Measurements from ENCODE around the gene ABLIM2. TPM values are rescaled to one million over a fixed set of nuclear protein-coding genes. Genes with fewer than 3 reads are reported as not detected.

Gene ABLIM2
- total and polyA plus RNA-seq, 2 of the 8 experiments (the other 6 are each of a cell fraction or from before 2014, with no cell fraction given) = 2.8 to 3.0 TPM

DNA sequence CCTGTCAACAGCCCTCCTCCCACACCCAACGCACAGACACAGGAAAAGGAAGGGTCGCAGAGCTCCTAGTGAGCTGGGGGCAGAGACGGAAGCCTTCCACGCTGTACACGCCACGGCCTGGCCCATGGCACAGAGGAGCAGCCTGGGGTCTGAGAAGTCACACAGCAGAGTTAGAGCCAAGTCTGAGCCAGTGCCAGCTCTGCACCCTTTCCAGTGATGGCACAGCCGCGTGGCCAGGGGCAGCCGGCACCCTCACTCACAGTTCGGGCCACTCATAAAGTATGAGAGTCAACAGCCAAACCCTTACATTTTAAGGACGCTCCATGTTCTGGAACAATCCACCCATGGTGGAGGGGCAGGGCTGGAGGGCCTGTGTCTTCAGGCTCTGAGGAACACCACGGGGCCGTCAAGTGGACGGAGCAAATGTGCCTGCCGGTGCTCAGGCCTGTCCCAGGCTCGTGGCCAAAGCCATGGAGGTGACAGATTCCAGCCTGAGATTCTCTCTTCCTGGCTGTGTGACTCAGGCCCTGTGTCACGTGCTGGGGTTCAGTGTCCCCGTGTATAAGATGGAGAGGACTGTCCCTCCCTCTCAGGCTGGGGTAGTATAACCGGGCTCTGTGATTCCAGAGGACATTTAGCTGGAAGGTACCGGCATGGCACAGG is 91.2 kb downstream of the ABLIM2 start:
- H3K79me1 ChIP-seq (ENCODE audit: low read depth, low read length) = no peaks in the 10 kb centered on the region
- no peak overlapping the region for H3K14ac ChIP-seq (ENCODE audit: insufficient read length)
- H3K4ac ChIP-seq (replicated peaks; ENCODE audit: insufficient read length, low read depth, low read length) = no peak overlapping the region
- no peaks in the 10 kb centered on the region; a peak in 1 of 7 replicates for H3K27me3 ChIP-seq (replicated peaks in 1 of 4; ENCODE audit: control insufficient read depth in 3 of 4, extremely low read depth in 1 of 4, insufficient read depth in 3 of 4, low read length in 3 of 4)
- H2AK5ac ChIP-seq (ENCODE audit: low read depth, low read length) = peak overlapping the region; percentile 65; the same call in 1 of the 2 replicates
- H3K36me3 ChIP-seq (ENCODE audit: control insufficient read depth in 2 of 4, insufficient read depth in 4 of 4, low read length in 3 of 4) = no peaks in the 10 kb centered on the region; a peak in 1 of 8 replicates
- FAIRE-seq (no peak), DNase-seq (ENCODE audit: low read depth in 1 of 2, low spot score in 2 of 2) (no peak)
- H3K79me2 ChIP-seq (ENCODE audit: control insufficient read depth in 1 of 2, insufficient read depth in 2 of 2, low read length in 2 of 2) = no peaks in the 10 kb centered on the region
- no peak overlapping the region for H3K4me3 ChIP-seq (ENCODE audit: extremely low read depth in 1 of 4, insufficient read depth in 2 of 4, low read depth in 3 of 4, low read length in 4 of 4)
- H4K20me1 ChIP-seq (replicated peaks in 1 of 2; ENCODE audit: control insufficient read depth in 1 of 2, insufficient read depth in 2 of 2, low read length in 2 of 2) = peaks cover 0 to 5% of the 10 kb centered on the region in 2 experiments
- H4K8ac ChIP-seq (ENCODE audit: extremely low read depth, insufficient read depth, low read length) = no peak overlapping the region
- TF ChIP-seq, protein P1, sequence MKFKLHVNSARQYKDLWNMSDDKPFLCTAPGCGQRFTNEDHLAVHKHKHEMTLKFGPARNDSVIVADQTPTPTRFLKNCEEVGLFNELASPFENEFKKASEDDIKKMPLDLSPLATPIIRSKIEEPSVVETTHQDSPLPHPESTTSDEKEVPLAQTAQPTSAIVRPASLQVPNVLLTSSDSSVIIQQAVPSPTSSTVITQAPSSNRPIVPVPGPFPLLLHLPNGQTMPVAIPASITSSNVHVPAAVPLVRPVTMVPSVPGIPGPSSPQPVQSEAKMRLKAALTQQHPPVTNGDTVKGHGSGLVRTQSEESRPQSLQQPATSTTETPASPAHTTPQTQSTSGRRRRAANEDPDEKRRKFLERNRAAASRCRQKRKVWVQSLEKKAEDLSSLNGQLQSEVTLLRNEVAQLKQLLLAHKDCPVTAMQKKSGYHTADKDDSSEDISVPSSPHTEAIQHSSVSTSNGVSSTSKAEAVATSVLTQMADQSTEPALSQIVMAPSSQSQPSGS (IDR thresholded peaks at IDR 0.05; ENCODE audit: low read length) = no peak
- TF ChIP-seq RNF2 (IDR thresholded peaks at IDR 0.05; ENCODE audit: borderline replicate concordance, low read depth, low read length, missing control alignments, poor library complexity, severe bottlenecking) (no peak), USF2 (IDR thresholded peaks at IDR 0.05; ENCODE audit: low read length) (no peak), BACH1 (IDR thresholded peaks at IDR 0.05; ENCODE audit: low read length) (no peak), SIX5 (IDR thresholded peaks at IDR 0.05; ENCODE audit: low read depth, low read length) (no peak)
- no peak overlapping the region for H3K27ac ChIP-seq (ENCODE audit: low read depth, low read length)
- peaks cover 7% of the 10 kb centered on the region for H3K23me2 ChIP-seq (ENCODE audit: low read depth, low read length)
- 92% methylated on average over 20 of the region's 20 CpGs; no CpG with 5 or more reads in 1 of the 2 experiments for WGBS, 2 experiments (ENCODE audit: extremely low coverage in 1 of 2, insufficient coverage in 1 of 2, insufficient read length in 1 of 2, insufficient replicate concordance in 2 of 2, low coverage in 1 of 2, low lambda C conversion rate in 2 of 2, missing lambda C conversion rate in 1 of 2)
- H3K9ac ChIP-seq (replicated peaks in 1 of 4; ENCODE audit: extremely low read depth in 1 of 4, low read depth in 3 of 4, low read length in 3 of 4) = no peak overlapping the region
- POLR2A ChIA-PET (ENCODE audit: partially characterized antibody) = no interaction called here
- CTCF ChIA-PET (ENCODE audit: partially characterized antibody) = interaction anchor here (0.6 kb wide), 1 partner anchor 80 kb away, joined by 3 read pairs; no protein-coding TSS in a partner anchor
- no peak overlapping the region for H3K56ac ChIP-seq (replicated peaks; ENCODE audit: insufficient read length, low read depth, low read length)
- H4K5ac ChIP-seq (ENCODE audit: insufficient read length, low read depth, low read length) = no peak overlapping the region
- H3K23ac ChIP-seq (ENCODE audit: insufficient read length) = no peak overlapping the region
- no peak overlapping the region for H4K91ac ChIP-seq (replicated peaks; ENCODE audit: insufficient read length, low read length)
- H2BK120ac ChIP-seq (replicated peaks; ENCODE audit: low read depth, low read length) = no peak overlapping the region
- H3K9me3 ChIP-seq (ENCODE audit: insufficient read depth in 2 of 2, low read depth in 1 of 2, low read length in 1 of 2) = no peaks in the 10 kb centered on the region
- peak overlapping the region; percentile 90; the same call in 1 of the 2 replicates for H2BK12ac ChIP-seq (ENCODE audit: low read depth, low read length)
- no peak overlapping the region for H3K4me2 ChIP-seq (ENCODE audit: insufficient read depth in 1 of 2, low read depth in 2 of 2, low read length in 2 of 2)
- H3K4me1 ChIP-seq (replicated peaks in 1 of 4; ENCODE audit: control insufficient read depth in 3 of 4, insufficient read depth in 4 of 4, low read length in 3 of 4) = peaks cover 0 to 20% (median 7%) of the 10 kb centered on the region in 4 experiments; a peak in 6 of 7 replicates
- H2BK15ac ChIP-seq (ENCODE audit: low read length) = 0 out of 2 replicates have a peak overlapping the region, but pooled peaks have one; percentile 72
- H2AFZ ChIP-seq (ENCODE audit: low read length) = no peak overlapping the region
- H3K18ac ChIP-seq (ENCODE audit: extremely low read depth, low read length) = no peak overlapping the region; the same call in 1 of the 2 replicates
- peak overlapping the region; percentile 67; the same call in 1 of the 2 replicates for H2BK5ac ChIP-seq (ENCODE audit: low read depth, low read length)
- H2BK20ac ChIP-seq (ENCODE audit: low read length) = peak overlapping the region; percentile 48; the same call in 1 of the 2 replicates

Data from H1 (cell line).